NB4 (cell line): ENCODE measurements around the gene TBC1D30.
"Not testable (repeated sequence)": the region's sequence is repeated elsewhere in the genome, so short reads cannot be mapped to it uniquely, and the experiment has no call there.

ENCODE experiments used
- TF ChIP-seq, protein P1 (sequence below): IDR thresholded peaks from one replicate; pipeline ENCODE4 v1.5.1; 2012; ENCODE audit warnings: low read depth, low read length
- TF ChIP-seq, protein P2 (sequence below): IDR thresholded peaks from 2 replicates; pipeline ENCODE4 v1.6.1; 2011; ENCODE audit warnings: low read depth, low read length

DNA sequence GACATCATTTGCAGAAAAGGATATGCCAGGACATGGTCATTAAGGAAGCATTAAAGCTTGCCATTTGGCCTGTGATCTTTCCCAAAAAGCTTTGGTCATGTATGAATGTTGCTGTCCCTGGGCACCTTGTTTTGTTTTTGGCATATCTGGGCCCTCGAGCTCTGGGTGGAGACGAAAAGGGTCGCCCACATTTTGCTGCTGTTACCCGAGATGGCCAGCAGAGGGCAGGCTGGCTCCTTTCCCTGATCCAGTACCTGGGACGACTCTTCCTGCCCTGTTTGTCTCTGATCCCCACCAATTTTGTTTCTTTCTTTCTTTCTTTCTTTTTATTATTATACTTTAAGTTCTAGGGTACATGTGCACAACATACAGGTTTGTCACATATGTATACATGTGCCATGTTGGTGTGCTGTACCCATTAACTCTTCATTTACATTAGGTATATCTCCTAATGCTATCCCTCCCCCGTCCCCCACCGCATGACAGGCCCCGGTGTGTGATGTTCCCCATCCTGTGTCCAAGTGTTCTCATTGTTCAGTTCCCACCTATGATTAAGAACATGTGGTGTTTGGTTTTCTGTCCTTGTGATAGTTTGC is 22.2 kb upstream of the TBC1D30 start:
- TF ChIP-seq, protein P1, sequence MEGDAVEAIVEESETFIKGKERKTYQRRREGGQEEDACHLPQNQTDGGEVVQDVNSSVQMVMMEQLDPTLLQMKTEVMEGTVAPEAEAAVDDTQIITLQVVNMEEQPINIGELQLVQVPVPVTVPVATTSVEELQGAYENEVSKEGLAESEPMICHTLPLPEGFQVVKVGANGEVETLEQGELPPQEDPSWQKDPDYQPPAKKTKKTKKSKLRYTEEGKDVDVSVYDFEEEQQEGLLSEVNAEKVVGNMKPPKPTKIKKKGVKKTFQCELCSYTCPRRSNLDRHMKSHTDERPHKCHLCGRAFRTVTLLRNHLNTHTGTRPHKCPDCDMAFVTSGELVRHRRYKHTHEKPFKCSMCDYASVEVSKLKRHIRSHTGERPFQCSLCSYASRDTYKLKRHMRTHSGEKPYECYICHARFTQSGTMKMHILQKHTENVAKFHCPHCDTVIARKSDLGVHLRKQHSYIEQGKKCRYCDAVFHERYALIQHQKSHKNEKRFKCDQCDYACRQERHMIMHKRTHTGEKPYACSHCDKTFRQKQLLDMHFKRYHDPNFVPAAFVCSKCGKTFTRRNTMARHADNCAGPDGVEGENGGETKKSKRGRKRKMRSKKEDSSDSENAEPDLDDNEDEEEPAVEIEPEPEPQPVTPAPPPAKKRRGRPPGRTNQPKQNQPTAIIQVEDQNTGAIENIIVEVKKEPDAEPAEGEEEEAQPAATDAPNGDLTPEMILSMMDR, result peak; percentile 86
- TF ChIP-seq, protein P2, sequence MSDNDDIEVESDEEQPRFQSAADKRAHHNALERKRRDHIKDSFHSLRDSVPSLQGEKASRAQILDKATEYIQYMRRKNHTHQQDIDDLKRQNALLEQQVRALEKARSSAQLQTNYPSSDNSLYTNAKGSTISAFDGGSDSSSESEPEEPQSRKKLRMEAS, result not testable (repeated sequence)
